A673 (cell line): ENCODE data around the gene ATP5ME. TPM values are rescaled to one million over a fixed set of nuclear protein-coding genes. Genes with fewer than 3 reads are reported as not detected.

Experiments used
- BruUV-seq: library from RNA; stranded (reverse); fragments of 400-500 nt; replicated peaks from 2 replicates; lab custom pipeline; 2021; lab: Mats Ljungman, UMichigan
- CTCF ChIA-PET: fragments of 300-600 bp; sonication (Branson Sonifier 250); formaldehyde crosslinking; loops from one replicate; lab custom pipeline; 2022; ENCODE audit warnings: antibody characterized with exemption; lab: Charles Lee
- POLR2A ChIA-PET: fragments of 300-600 bp; sonication (Branson Sonifier 250); formaldehyde crosslinking; loops from one replicate; lab custom pipeline; 2022; ENCODE audit warnings: antibody characterized with exemption; ENCODE audit not compliant: low non-redundant PET; lab: Charles Lee
- DNase-seq: peaks from one replicate; pipeline ENCODE4 v3.0.0-alpha.2; 2015; ENCODE audit warnings: low spot score
- H3K27ac ChIP-seq: fragments of 200-600 bp; sonication (generic); 2 replicates; pipeline ENCODE4 v1.5.1; 2016; ENCODE audit warnings: mixed run types, low read depth, mild to moderate bottlenecking, mixed read lengths, antibody characterized with exemption, low read length; ENCODE audit not compliant: poor library complexity, severe bottlenecking
- H3K27me3 ChIP-seq: fragments of 200-600 bp; sonication (generic); replicated peaks from 2 replicates; pipeline ENCODE4 v1.6.1; 2017; ENCODE audit warnings: mixed run types, low read depth, mild to moderate bottlenecking, mixed read lengths, antibody characterized with exemption, low read length; ENCODE audit not compliant: insufficient read depth, poor library complexity
- H3K36me3 ChIP-seq: fragments of 200-600 bp; sonication (generic); 2 replicates; pipeline ENCODE4 v1.6.1; 2016; ENCODE audit warnings: mixed run types, mild to moderate bottlenecking, mixed read lengths, antibody characterized with exemption, low read length; ENCODE audit not compliant: insufficient read depth, poor library complexity, severe bottlenecking
- H3K4me1 ChIP-seq: fragments of 200-600 bp; sonication (generic); 2 replicates; pipeline ENCODE4 v1.6.1; 2017; ENCODE audit warnings: mixed run types, mild to moderate bottlenecking, mixed read lengths, antibody characterized with exemption, low read length; ENCODE audit not compliant: insufficient read depth, poor library complexity, severe bottlenecking
- H3K4me3 ChIP-seq: fragments of 200-600 bp; sonication (generic); 2 replicates; pipeline ENCODE4 v1.5.1; 2016; ENCODE audit warnings: low read depth, mixed run types, mild to moderate bottlenecking, mixed read lengths, low read length; ENCODE audit not compliant: poor library complexity, severe bottlenecking
- H3K9me3 ChIP-seq: fragments of 200-600 bp; sonication (generic); 2 replicates; pipeline ENCODE4 v1.6.1; 2016; ENCODE audit warnings: mixed run types, low read depth, mild to moderate bottlenecking, mixed read lengths, antibody characterized with exemption, low read length; ENCODE audit not compliant: poor library complexity, severe bottlenecking
- EZH2 ChIP-seq: fragments of 200-600 bp; sonication (generic); IDR thresholded peaks from 2 replicates; pipeline ENCODE4 v1.6.1; 2017; ENCODE audit warnings: borderline replicate concordance, low read depth, mild to moderate bottlenecking, mixed read lengths, antibody characterized with exemption, low read length; ENCODE audit not compliant: poor library complexity, severe bottlenecking
- intact Hi-C: fragments of 100-400 bp; cut with micrococcal nuclease; formaldehyde crosslinking; loops from one replicate; pipeline ENCODE4 v1.10.0; 2022; ENCODE audit not compliant: unreplicated experiment
- total RNA-seq: library from RNA; stranded (reverse); gene quantifications from 2 replicates; pipeline ENCODE4 v1.2.3, GENCODE V29; 2021
- TF ChIP-seq, protein P1 (sequence below): fragments of 300-800, 200-600 bp; sonication (generic); conservative IDR thresholded peaks from 2 replicates; pipeline ENCODE4 v1.5.1; 2017; ENCODE audit warnings: low read depth, mild to moderate bottlenecking, antibody characterized with exemption, low read length, moderate library complexity, mixed read lengths

Gene ATP5ME
- total RNA-seq, 1 experiment from 2014 or later, result 383 TPM

DNA sequence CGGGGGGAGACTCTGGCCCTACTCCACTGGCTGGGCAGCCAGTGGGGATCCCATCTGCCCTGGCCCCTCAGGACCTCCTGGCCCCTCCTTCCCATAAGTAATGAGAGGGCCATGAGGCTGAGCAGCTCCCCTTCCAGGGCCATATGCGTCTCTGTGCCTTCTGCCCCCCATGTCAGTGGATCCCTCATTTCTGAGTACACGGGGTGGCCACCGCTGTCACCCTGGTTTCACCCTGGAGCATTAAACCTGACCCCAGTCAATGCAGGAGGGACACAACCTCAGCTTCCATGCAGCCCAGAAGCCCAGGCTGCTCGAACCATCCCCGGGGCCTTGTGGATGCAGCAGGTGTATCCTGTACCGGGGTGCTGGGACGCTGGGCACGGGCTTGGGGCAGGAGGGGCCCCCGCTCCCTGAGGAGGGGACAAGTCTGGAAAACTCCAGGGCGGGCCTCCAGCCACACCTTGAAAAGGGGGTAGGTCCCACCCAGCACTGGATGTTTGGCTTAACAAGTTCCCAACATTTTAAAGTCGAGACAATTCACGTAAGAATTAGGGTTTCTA lies 24.2 kb downstream of the ATP5ME start:
- intact Hi-C loops, result no loop called here
- POLR2A ChIA-PET, result no interaction called here
- CTCF ChIA-PET, result no interaction called here
- no peaks in the 10 kb centered on the region for H3K36me3 ChIP-seq
- TF ChIP-seq, protein P1, sequence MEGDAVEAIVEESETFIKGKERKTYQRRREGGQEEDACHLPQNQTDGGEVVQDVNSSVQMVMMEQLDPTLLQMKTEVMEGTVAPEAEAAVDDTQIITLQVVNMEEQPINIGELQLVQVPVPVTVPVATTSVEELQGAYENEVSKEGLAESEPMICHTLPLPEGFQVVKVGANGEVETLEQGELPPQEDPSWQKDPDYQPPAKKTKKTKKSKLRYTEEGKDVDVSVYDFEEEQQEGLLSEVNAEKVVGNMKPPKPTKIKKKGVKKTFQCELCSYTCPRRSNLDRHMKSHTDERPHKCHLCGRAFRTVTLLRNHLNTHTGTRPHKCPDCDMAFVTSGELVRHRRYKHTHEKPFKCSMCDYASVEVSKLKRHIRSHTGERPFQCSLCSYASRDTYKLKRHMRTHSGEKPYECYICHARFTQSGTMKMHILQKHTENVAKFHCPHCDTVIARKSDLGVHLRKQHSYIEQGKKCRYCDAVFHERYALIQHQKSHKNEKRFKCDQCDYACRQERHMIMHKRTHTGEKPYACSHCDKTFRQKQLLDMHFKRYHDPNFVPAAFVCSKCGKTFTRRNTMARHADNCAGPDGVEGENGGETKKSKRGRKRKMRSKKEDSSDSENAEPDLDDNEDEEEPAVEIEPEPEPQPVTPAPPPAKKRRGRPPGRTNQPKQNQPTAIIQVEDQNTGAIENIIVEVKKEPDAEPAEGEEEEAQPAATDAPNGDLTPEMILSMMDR, result no peak
- no peak for TF ChIP-seq EZH2
- H3K9me3 ChIP-seq, result no peaks in the 10 kb centered on the region
- H3K27me3 ChIP-seq, result peaks cover 4% of the 10 kb centered on the region
- no peaks in the 10 kb centered on the region for H3K4me1 ChIP-seq
- DNase-seq, result no peak
- H3K27ac ChIP-seq, result no peak overlapping the region
- no TSS peak for BruUV-seq
- no peak overlapping the region for H3K4me3 ChIP-seq

DNA sequence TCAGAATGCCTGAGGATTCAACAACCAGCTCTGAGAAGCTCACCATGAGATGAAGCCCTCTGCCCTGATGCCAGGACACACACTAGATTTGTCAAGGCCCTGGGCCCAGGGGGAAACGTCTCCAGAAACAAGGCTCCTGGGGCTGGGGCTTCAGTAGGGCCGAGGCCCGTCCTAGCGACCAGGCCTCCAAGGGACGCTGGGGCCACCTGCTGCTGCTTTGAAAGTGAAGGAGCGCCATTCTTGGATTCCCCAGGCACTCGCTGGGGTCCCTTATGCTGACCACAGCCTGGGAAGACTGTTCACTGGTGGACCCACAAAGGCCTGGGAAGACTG lies 24.8 kb downstream of the ATP5ME start:
- H3K4me1 ChIP-seq, result no peaks in the 10 kb centered on the region
- BruUV-seq, result no TSS peak
- H3K27ac ChIP-seq, result no peak overlapping the region
- no peaks in the 10 kb centered on the region for H3K9me3 ChIP-seq
- no peak for TF ChIP-seq EZH2
- TF ChIP-seq, protein P1, result no peak
- no peaks in the 10 kb centered on the region for H3K36me3 ChIP-seq
- DNase-seq, result no peak
- peaks cover 4% of the 10 kb centered on the region for H3K27me3 ChIP-seq
- no peak overlapping the region for H3K4me3 ChIP-seq
- POLR2A ChIA-PET, result no interaction called here
- intact Hi-C loops, result no loop called here
- CTCF ChIA-PET, result no interaction called here

DNA sequence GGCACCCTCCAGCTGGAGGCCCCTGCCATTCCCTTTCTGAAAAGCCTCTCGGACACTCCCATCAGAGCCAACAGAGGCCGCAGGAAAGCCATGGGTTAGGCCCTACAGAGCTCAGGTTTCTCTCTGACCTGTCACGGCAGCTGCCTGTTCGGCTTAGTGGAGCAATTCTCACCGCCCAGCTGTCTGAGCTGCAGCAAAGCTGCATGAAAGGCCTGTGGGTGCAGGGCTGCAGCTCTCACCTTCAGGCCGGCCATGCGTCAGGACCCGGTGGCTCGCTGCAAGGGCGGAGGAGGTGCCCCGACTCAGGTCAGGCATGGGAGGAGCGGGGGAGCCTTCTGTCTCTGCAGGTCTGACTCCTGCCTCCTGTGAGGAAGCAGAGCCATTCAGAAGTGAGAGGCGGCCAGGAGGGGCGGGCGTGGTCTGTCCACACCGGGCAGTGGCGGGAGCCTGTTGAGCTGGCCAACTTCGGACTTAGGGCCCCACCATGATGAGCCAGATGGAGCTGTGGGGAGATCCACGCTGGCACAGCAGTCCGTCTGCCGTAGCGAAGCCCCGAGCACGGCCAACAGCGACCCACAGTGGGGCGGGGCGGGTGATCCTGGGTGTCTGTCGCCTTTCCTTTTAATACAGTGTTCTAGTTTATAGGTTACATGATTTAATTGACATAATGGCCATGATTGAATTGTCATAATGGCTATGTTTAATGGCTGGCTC lies 25.3 kb downstream of the ATP5ME start:
- intact Hi-C loops, result no loop called here
- BruUV-seq, result no TSS peak
- POLR2A ChIA-PET, result no interaction called here

More for the DNA sequence above, 25.3 kb downstream of the ATP5ME start:
- Histone ChIP-seq H3K9me3 (no peaks in the 10 kb centered on the region), H3K27me3 (peaks cover 4% of the 10 kb centered on the region), H3K36me3 (no peaks in the 10 kb centered on the region), H3K27ac (no peak overlapping the region), H3K4me1 (no peaks in the 10 kb centered on the region), H3K4me3 (no peak overlapping the region)
- DNase-seq, result no peak
- CTCF ChIA-PET, result no interaction called here
- TF ChIP-seq, protein P1, result no peak
- TF ChIP-seq EZH2, result no peak
